OCI-LY3 (cell line): Measurements from ENCODE around the gene ERG.

Experiments
- H2AFZ ChIP-seq: fragments of 200-600, 300-600 bp; shearing (Covaris generic); 2 replicates; pipeline ENCODE4 v1.6.0; 2014; ENCODE audit warnings: antibody characterized with exemption, low read depth, low read length
- H3K27ac ChIP-seq: fragments of 200-600, 300-600 bp; sonication (generic); 2 replicates; pipeline ENCODE4 v1.5.1; 2014; ENCODE audit warnings: mild to moderate bottlenecking, low read length, moderate library complexity, mixed read lengths
- H3K27me3 ChIP-seq: fragments of 200-600, 300-600 bp; sonication (generic); 2 replicates; pipeline ENCODE4 v1.6.1; 2014; ENCODE audit warnings: low read depth, low read length, mixed read lengths
- H3K36me3 ChIP-seq: fragments of 200-600, 300-600 bp; sonication (generic); replicated peaks from 2 replicates; pipeline ENCODE3; 2014; ENCODE audit warnings: low read depth, low read length, mixed read lengths
- H3K4me1 ChIP-seq: fragments of 300-600, 200-600 bp; sonication (generic); 2 replicates; pipeline ENCODE4 v1.6.1; 2014; ENCODE audit warnings: low read length, mixed read lengths
- H3K4me2 ChIP-seq: fragments of 200-600, 300-600 bp; sonication (generic); 2 replicates; pipeline ENCODE4 v1.6.1; 2014; ENCODE audit warnings: low read length, mixed read lengths
- H3K4me3 ChIP-seq: fragments of 300-600, 200-600 bp; sonication (generic); 2 replicates; pipeline ENCODE4 v1.5.1; 2014; ENCODE audit warnings: antibody characterized with exemption, mild to moderate bottlenecking, low read length, moderate library complexity
- H3K79me2 ChIP-seq: fragments of 300-600, 200-600 bp; shearing (Covaris generic); 2 replicates; pipeline ENCODE4 v1.6.1; 2014; ENCODE audit warnings: mild to moderate bottlenecking, low read length, mixed read lengths
- H3K9ac ChIP-seq: fragments of 300-600, 200-600 bp; shearing (Covaris generic); 2 replicates; pipeline ENCODE4 v1.6.0; 2014; ENCODE audit warnings: mild to moderate bottlenecking, low read length, moderate library complexity
- H3K9me3 ChIP-seq: fragments of 200-600, 300-600 bp; shearing (Covaris generic); 2 replicates; pipeline ENCODE4 v1.6.1; 2014; ENCODE audit warnings: low read length, mixed read lengths; ENCODE audit not compliant: insufficient read depth
- H4K20me1 ChIP-seq: fragments of 200-600, 300-600 bp; sonication (generic); 2 replicates; pipeline ENCODE4 v1.6.1; 2016; ENCODE audit warnings: low read length, mixed read lengths; ENCODE audit not compliant: insufficient read depth
- CTCF ChIP-seq: fragments of 200-600, 300-600 bp; sonication (generic); IDR thresholded peaks from 2 replicates; pipeline ENCODE4 v1.5.1; 2014; ENCODE audit warnings: antibody characterized with exemption, low read length, low read depth
- EZH2phosphoT487 ChIP-seq: fragments of 200-600 bp; shearing (Covaris generic); IDR thresholded peaks from 2 replicates; pipeline ENCODE4 v1.6.1; 2018; ENCODE audit warnings: antibody characterized with exemption, mixed run types, low read depth

Gene ERG

DNA sequence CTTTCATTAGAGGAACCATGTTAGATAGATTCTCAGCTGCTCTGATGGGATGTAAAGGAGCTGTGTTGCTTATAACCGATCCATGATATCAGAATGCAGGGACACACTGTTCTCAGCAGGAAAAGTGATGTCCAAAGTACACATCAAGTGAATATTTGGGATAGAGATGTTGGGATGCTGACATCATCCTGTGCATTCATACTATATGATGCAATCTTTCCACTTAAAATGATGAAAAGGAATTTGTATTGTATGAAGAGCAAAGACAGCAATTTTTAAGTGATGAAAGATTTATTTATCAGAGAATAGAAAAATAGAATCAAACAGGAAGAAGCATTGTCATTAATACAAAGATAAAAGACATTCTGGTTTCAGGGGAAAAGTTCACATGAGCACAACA lies 110.1 kb downstream of the ERG start:
- Histone ChIP-seq H3K4me3 (no peak overlapping the region), H3K79me2 (no peaks in the 10 kb centered on the region), H3K9ac (no peak overlapping the region), H4K20me1 (no peaks in the 10 kb centered on the region), H2AFZ (no peak overlapping the region), H3K27ac (no peak overlapping the region), H3K4me2 (no peak overlapping the region), H3K36me3 (no peaks in the 10 kb centered on the region), H3K4me1 (no peaks in the 10 kb centered on the region), H3K27me3 (no peaks in the 10 kb centered on the region), H3K9me3 (no peaks in the 10 kb centered on the region)
- TF ChIP-seq CTCF: no peak
- TF ChIP-seq EZH2phosphoT487: no peak

DNA sequence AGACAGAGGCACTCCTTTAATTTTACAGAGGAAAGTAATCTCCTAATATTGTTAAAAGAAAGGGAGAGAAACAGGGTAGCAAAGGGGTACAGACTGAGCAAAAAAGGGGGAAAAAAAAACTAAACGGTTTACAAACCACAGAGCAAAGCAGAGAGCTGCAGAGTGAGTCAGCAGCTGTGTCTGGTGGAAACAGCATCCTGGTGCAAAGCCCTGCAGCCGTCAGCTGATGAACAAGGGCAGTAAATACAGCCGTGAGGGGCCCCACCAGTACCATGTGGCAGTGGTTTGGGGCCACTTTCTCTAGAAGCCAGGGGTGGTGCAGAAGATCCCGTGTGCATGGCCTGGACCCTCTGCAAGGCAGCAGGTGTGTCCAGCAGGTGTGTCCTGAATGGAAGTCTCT lies 111.3 kb downstream of the ERG start:
- Histone ChIP-seq H3K4me3 (no peak overlapping the region), H3K27me3 (no peaks in the 10 kb centered on the region), H3K4me1 (no peaks in the 10 kb centered on the region), H3K4me2 (no peak overlapping the region), H3K79me2 (no peaks in the 10 kb centered on the region), H2AFZ (no peak overlapping the region), H3K9me3 (no peaks in the 10 kb centered on the region), H3K36me3 (no peaks in the 10 kb centered on the region), H4K20me1 (no peaks in the 10 kb centered on the region), H3K27ac (no peak overlapping the region), H3K9ac (no peak overlapping the region)
- TF ChIP-seq CTCF (no peak), EZH2phosphoT487 (no peak)

GRCh38 chr21:38385427-38386175 lies 112.7 kb downstream of the ERG start:
- H3K9ac ChIP-seq: no peak overlapping the region
- H3K36me3 ChIP-seq: no peaks in the 10 kb centered on the region
- H3K4me2 ChIP-seq: no peak overlapping the region
- H3K4me1 ChIP-seq: no peaks in the 10 kb centered on the region
- no peak overlapping the region for H3K27ac ChIP-seq
- no peaks in the 10 kb centered on the region for H4K20me1 ChIP-seq
- H3K27me3 ChIP-seq: no peaks in the 10 kb centered on the region
- H3K79me2 ChIP-seq: no peaks in the 10 kb centered on the region
- no peak for TF ChIP-seq CTCF
- TF ChIP-seq EZH2phosphoT487: no peak
- no peak overlapping the region for H3K4me3 ChIP-seq
- no peak overlapping the region for H2AFZ ChIP-seq
- H3K9me3 ChIP-seq: no peaks in the 10 kb centered on the region

DNA sequence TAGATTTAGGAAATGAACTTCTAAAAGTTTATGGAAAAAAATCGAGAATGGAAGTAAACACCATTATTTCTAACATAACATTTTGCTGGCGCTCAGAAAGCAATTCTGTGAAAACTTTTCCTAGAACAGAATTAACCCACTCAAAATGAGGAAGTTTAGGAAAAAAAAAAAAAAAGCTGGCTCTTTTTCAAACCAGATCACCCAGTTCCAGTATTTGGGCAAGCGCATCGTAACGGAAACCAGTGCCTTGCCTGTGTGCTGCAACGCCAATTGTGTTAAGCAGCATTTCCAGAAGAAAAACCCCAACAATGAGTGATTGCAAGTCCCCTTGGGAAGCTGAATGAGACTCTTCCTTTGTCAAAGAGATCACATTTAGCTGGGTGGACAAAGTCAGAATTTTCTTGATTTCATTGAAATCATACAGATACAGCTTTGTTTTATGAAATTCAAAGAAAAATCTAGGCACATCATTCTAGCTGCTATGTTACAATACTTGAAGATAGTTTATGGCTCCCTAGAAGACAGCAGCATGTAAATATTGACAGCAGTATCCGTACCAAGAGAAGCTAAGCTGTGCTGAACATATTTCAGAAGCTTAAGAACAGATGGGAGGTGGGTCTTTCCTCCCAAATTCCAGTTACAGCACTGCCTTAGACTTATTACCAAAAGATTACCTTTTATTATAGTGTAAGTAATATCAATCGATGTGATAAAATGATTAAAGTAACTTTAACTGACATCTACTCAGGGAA lies 113.4 kb downstream of the ERG start:
- H3K27ac ChIP-seq: no peak overlapping the region
- no peak overlapping the region for H3K4me3 ChIP-seq
- H2AFZ ChIP-seq: no peak overlapping the region
- no peak for TF ChIP-seq EZH2phosphoT487
- TF ChIP-seq CTCF: no peak
- H3K36me3 ChIP-seq: no peaks in the 10 kb centered on the region
- no peaks in the 10 kb centered on the region for H3K9me3 ChIP-seq
- no peak overlapping the region for H3K9ac ChIP-seq
- H3K4me1 ChIP-seq: no peaks in the 10 kb centered on the region
- no peaks in the 10 kb centered on the region for H3K79me2 ChIP-seq
- no peaks in the 10 kb centered on the region for H4K20me1 ChIP-seq
- H3K27me3 ChIP-seq: no peaks in the 10 kb centered on the region
- no peak overlapping the region for H3K4me2 ChIP-seq
